A673 (cell line): ENCODE data around the gene ZNF234.
"Not testable (repeated sequence)": the region's sequence is repeated elsewhere in the genome, so short reads cannot be mapped to it uniquely, and the experiment has no call there.

ENCODE experiments used
- CTCF ChIP-seq: fragments of 300-800, 200-600 bp; sonication (generic); conservative IDR thresholded peaks from 2 replicates; pipeline ENCODE4 v1.5.1; 2017; ENCODE audit warnings: low read depth, mild to moderate bottlenecking, antibody characterized with exemption, low read length, moderate library complexity, mixed read lengths
- EZH2 ChIP-seq: fragments of 200-600 bp; sonication (generic); IDR thresholded peaks from 2 replicates; pipeline ENCODE4 v1.6.1; 2017; ENCODE audit warnings: borderline replicate concordance, low read depth, mild to moderate bottlenecking, mixed read lengths, antibody characterized with exemption, low read length; ENCODE audit not compliant: poor library complexity, severe bottlenecking

DNA sequence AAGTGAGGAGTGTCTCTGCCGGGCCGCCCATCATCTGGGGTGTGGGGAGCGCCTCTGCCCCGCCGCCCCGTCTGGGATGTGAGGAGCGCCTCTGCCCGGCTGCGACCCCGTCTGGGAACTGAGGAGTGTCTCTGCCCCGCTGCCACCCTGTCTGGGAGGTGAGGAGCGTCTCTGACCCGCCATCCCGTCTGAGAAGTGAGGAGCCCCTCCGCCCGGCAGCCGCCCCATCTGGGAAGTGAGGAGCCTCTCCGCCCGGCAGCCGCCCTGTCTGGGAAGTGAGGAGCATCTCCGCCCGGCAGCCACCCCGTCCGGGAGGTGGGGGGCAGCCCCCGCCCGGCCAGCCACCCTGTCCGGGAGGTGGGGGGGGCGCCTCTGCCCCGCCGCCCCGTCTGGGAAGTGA lies 62.5 kb downstream of the ZNF234 start:
- TF ChIP-seq CTCF, EZH2: not testable (repeated sequence)
